HL-60 (cell line): Measurements from ENCODE around the gene GJB5.

ENCODE experiments used
- CTCF ChIP-seq: IDR thresholded peaks from one replicate; pipeline ENCODE4 v1.5.1; 2011; ENCODE audit warnings: low read length, control low read depth, inconsistent platforms; ENCODE audit not compliant: insufficient read depth
- POLR2AphosphoS5 ChIP-seq: IDR thresholded peaks from 2 replicates; pipeline ENCODE4 v1.6.1; 2012; ENCODE audit warnings: low read depth

GRCh38 chr1:34757386-34757785, 2.5 kb downstream of the GJB5 start:
- TF ChIP-seq CTCF = no peak
- no peak for TF ChIP-seq POLR2AphosphoS5
